K562 (cell line): ENCODE data around the gene MLST8. TPM values are rescaled to one million over a fixed set of nuclear protein-coding genes. Genes with fewer than 3 reads are reported as not detected.

Experiments
- ATAC-seq: fragments of 200-7000 bp; cut with Tn5 transposase; 3 replicates; pipeline ENCODE4 v1.9.1; 2020; ENCODE audit warnings: moderate library complexity
- BruUV-seq: library from RNA; stranded (reverse); fragments of 400-500 nt; replicated peaks from 2 replicates; lab custom pipeline; 2021; lab: Mats Ljungman, UMichigan
- CTCF ChIA-PET: fragments of 300-600 bp; formaldehyde crosslinking; extraction: SDS; loops from one replicate; lab custom pipeline; 2021; ENCODE audit warnings: low intra/inter-chr PET ratio; lab: Yijun Ruan, JAX
- POLR2A ChIA-PET: fragments of 300-600, 350-650 bp; sonication (Branson Sonifier 250); formaldehyde crosslinking; extraction: SDS; loops from one replicate; lab custom pipeline; 2021; ENCODE audit warnings: antibody characterized with exemption, inconsistent platforms; lab: Yijun Ruan, JAX
- DNase-seq, 4 experiments: peaks; one replicate each; pipeline versions ENCODE4 v3.0.0 to v3.0.0-alpha.2; 2011 to 2018; ENCODE audit warnings: low spot score in 3 of 4, mixed read lengths in 3 of 4; ENCODE audit errors: extremely low read depth in 1 of 4
- FAIRE-seq: peaks from 2 replicates; lab custom pipeline; 2011; peaks lifted over from hg19 to GRCh38; lab: Jason Lieb, UNC
- H2AFZ ChIP-seq: 2 replicates; pipeline ENCODE4 v1.6.0; 2011; ENCODE audit warnings: low read depth, low read length, control low read depth, inconsistent platforms
- H3K27ac ChIP-seq: fragments of 200-600 bp; 3 replicates; pipeline ENCODE4 v1.8.0; 2011; ENCODE audit warnings: low read depth, mild to moderate bottlenecking, control low read depth, inconsistent platforms, low read length, moderate library complexity, mixed read lengths; ENCODE audit errors: extremely low read depth
- H3K27me3 ChIP-seq, 2 experiments: fragments of 300-600 bp in 1 of 2; 2 replicates in 1 of 2; 3 replicates in 1 of 2; pipeline versions ENCODE4 v1.6.0 to v1.8.0; 2011; ENCODE audit warnings: inconsistent platforms in 2 of 2, low read length in 2 of 2, mild to moderate bottlenecking in 1 of 2, mixed read lengths in 1 of 2, moderate library complexity in 1 of 2; ENCODE audit not compliant: control insufficient read depth in 2 of 2, insufficient read depth in 2 of 2
- H3K36me3 ChIP-seq: fragments of 300-600 bp; 3 replicates; pipeline ENCODE4 v1.8.0; 2011; ENCODE audit warnings: mild to moderate bottlenecking, low read length, inconsistent platforms; ENCODE audit not compliant: control insufficient read depth, insufficient read depth
- H3K4me1 ChIP-seq, 2 experiments: fragments of 200-600 bp in 1 of 2; replicated peaks in 1 of 2; 2 replicates in 1 of 2; 3 replicates in 1 of 2; pipeline versions ENCODE4 v1.5.1 to v1.8.0; 2011; ENCODE audit warnings: inconsistent platforms in 2 of 2, low read length in 2 of 2, mild to moderate bottlenecking in 1 of 2, mixed read lengths in 1 of 2, moderate library complexity in 1 of 2; ENCODE audit not compliant: control insufficient read depth in 2 of 2, insufficient read depth in 2 of 2
- H3K4me2 ChIP-seq: 2 replicates; pipeline ENCODE4 v1.6.1; 2011; ENCODE audit warnings: low read length, control low read depth, inconsistent platforms, mixed read lengths; ENCODE audit not compliant: insufficient read depth
- H3K4me3 ChIP-seq: fragments of 200-600 bp; sonication (generic), shearing (Covaris generic); 2 replicates; pipeline ENCODE4 v1.5.1; 2016; ENCODE audit warnings: control low read depth, inconsistent platforms
- H3K79me2 ChIP-seq: fragments of 200-600 bp; 3 replicates; pipeline ENCODE4 v1.8.0; 2011; ENCODE audit warnings: low read length, inconsistent platforms; ENCODE audit not compliant: control insufficient read depth, insufficient read depth
- H3K9ac ChIP-seq, 2 experiments: 2 replicates each; pipeline versions ENCODE4 v1.6.0 to v1.6.1; 2011; ENCODE audit warnings: low read depth in 2 of 2, low read length in 2 of 2, control low read depth in 1 of 2, inconsistent platforms in 1 of 2, mild to moderate bottlenecking in 1 of 2, mixed read lengths in 1 of 2; ENCODE audit not compliant: insufficient read depth in 1 of 2
- H3K9me1 ChIP-seq: one replicate; pipeline ENCODE4 v1.6.0; 2011; ENCODE audit warnings: inconsistent platforms, mild to moderate bottlenecking, low read length, moderate library complexity; ENCODE audit not compliant: control insufficient read depth, insufficient read depth
- H3K9me3 ChIP-seq: replicated peaks from 2 replicates; pipeline ENCODE4 v1.5.1; 2011; ENCODE audit warnings: low read depth, low read length, inconsistent platforms; ENCODE audit not compliant: control insufficient read depth, insufficient read depth
- H4K20me1 ChIP-seq: replicated peaks from 2 replicates; pipeline ENCODE4 v1.6.1; 2011; ENCODE audit warnings: low read length, inconsistent platforms, mixed read lengths; ENCODE audit not compliant: control insufficient read depth, insufficient read depth
- HIVEP1 ChIP-seq: fragments of 250-450 bp; sonication (Bioruptor Pico); IDR thresholded peaks from 2 replicates; pipeline ENCODE4 v1.4.0; 2020; ENCODE audit warnings: mild to moderate bottlenecking
- HNRNPUL1 ChIP-seq: fragments of 200-400 bp; formaldehyde crosslinking; IDR thresholded peaks from 2 replicates; pipeline ENCODE4 v1.6.1; 2017; ENCODE audit warnings: low read length
- HSF4 ChIP-seq: fragments of 250-450 bp; sonication (Bioruptor Pico); IDR thresholded peaks from 2 replicates; pipeline ENCODE4 v2.1.2; 2022; ENCODE audit warnings: mild to moderate bottlenecking, moderate library complexity, borderline replicate concordance
- KLF6 ChIP-seq: fragments of 250-450 bp; sonication (Bioruptor Pico); IDR thresholded peaks from 2 replicates; pipeline ENCODE4 v1.4.0; 2020; ENCODE audit warnings: mild to moderate bottlenecking, moderate library complexity, borderline replicate concordance
- NFIX ChIP-seq: fragments of 250-450 bp; sonication (Bioruptor Pico); IDR thresholded peaks from 2 replicates; pipeline ENCODE4 v1.4.0; 2020; ENCODE audit warnings: low read depth, mild to moderate bottlenecking, moderate library complexity
- PHB2 ChIP-seq: fragments of 450-650 bp; IDR thresholded peaks from 2 replicates; pipeline ENCODE4 v1.6.1; 2017; ENCODE audit warnings: low read depth
- SOX6 ChIP-seq: fragments of 450-650 bp; IDR thresholded peaks from 2 replicates; pipeline ENCODE4 v1.6.1; 2014; ENCODE audit warnings: mild to moderate bottlenecking
- SP2 ChIP-seq: IDR thresholded peaks from 2 replicates; pipeline ENCODE4 v1.6.1; 2011; ENCODE audit warnings: mild to moderate bottlenecking, low read depth, low read length, moderate library complexity; ENCODE audit not compliant: poor library complexity, severe bottlenecking; ENCODE audit errors: extremely low read depth
- STAT5B ChIP-seq: fragments of 250-450 bp; sonication (Bioruptor Pico); IDR thresholded peaks from 2 replicates; pipeline ENCODE4 v1.8.0; 2021; ENCODE audit warnings: mild to moderate bottlenecking, inconsistent platforms
- ZBED1 ChIP-seq: IDR thresholded peaks from 2 replicates; pipeline ENCODE4 v1.6.1; 2014
- ZNF639 ChIP-seq, 2 experiments: fragments of 200-800 bp in 1 of 2; sonication (Bioruptor generic) in 1 of 2; sonication (generic) in 1 of 2; formaldehyde crosslinking in 1 of 2; IDR thresholded peaks in 1 of 2; conservative IDR thresholded peaks in 1 of 2; 2 replicates each; pipeline versions ENCODE4 v1.5.0 to v1.6.1; 2016 to 2020; ENCODE audit warnings: missing compliant biosample characterization in 1 of 2, missing genetic modification characterization in 1 of 2, missing genetic modification reagents in 1 of 2
- WGBS: fragments of 100-300 bp; shearing (Covaris generic); methylation state at CpG from one replicate; pipeline ENCODE4 v1.1.6; 2016; ENCODE audit warnings: low coverage, mixed read lengths; ENCODE audit not compliant: insufficient coverage; ENCODE audit errors: missing lambda C conversion rate; 5-methylcytosine and 5-hydroxymethylcytosine counted together
- in situ Hi-C: fragments of 300-500 bp; cut with MboI; formaldehyde crosslinking; loops from 4 replicates; pipeline ENCODE4 v1.15.0; 2018; ENCODE audit warnings: inconsistent platforms, mixed read lengths
- intact Hi-C: fragments of 100-400 bp; cut with micrococcal nuclease; formaldehyde crosslinking; loops from 2 replicates; pipeline ENCODE4 v1.14.2; 2022
- polyA plus RNA-seq, 8 experiments: library from polyadenylated mRNA; depleted of rRNA in 4 of 8; stranded (reverse) in 5 of 8; unstranded in 3 of 8; fragments of >200 nt; fragmentation: Nextera tagmentation in 2 of 8; fragmentation: Illumina TruSeq in 1 of 8; extraction: Ambion mirVana in 2 of 8; extraction: Trizol in 1 of 8; gene quantifications; 2 replicates each; pipeline versions ENCODE4 v1.2.1 to v1.2.3, GENCODE V29; 2011 to 2014; ENCODE audit warnings: inconsistent platforms in 1 of 8, missing spikeins in 1 of 8
- total RNA-seq, 7 experiments: library from RNA; depleted of rRNA in 6 of 7; stranded (reverse); fragments of >200 nt in 6 of 7; fragmentation: Illumina TruSeq in 2 of 7; extraction: Trizol in 2 of 7; gene quantifications; 2 replicates each; pipeline versions ENCODE4 v1.2.1 to v1.2.3, GENCODE V29; 2011 to 2021; ENCODE audit warnings: low replicate concordance in 1 of 7

MLST8 gene
- total and polyA plus RNA-seq, 9 of the 15 experiments (the other 6 are each of a cell fraction or from before 2014, with no cell fraction given) = 1.5 to 116 (median 43.3) TPM

GRCh38 chr16:2237102-2237482, 31.8 kb downstream of the MLST8 start:
- no peaks in the 10 kb centered on the region for H4K20me1 ChIP-seq
- H3K4me3 ChIP-seq = no peak overlapping the region
- H3K4me2 ChIP-seq = no peak overlapping the region
- no peak overlapping the region for H3K9ac ChIP-seq
- no peak for DNase-seq
- H3K9me1 ChIP-seq = no peaks in the 10 kb centered on the region
- H2AFZ ChIP-seq = no peak overlapping the region
- ChIA-PET CTCF (no interaction called here), POLR2A (interaction anchor here (6.6 kb wide), 1 partner anchor 14 kb away, joined by 39 read pairs; the partner anchor contains the start of gene ECI1)
- H3K27ac ChIP-seq = no peak overlapping the region
- H3K36me3 ChIP-seq = peaks cover 57% of the 10 kb centered on the region; the same call in 2 of the 3 replicates
- intact Hi-C loops (no loop called here), in situ Hi-C loops (no loop called here)
- H3K9me3 ChIP-seq = no peaks in the 10 kb centered on the region
- H3K4me1 ChIP-seq = peaks cover 0 to 53% of the 10 kb centered on the region in 2 experiments; a peak in 2 of 5 replicates
- no peak for ATAC-seq
- no peaks in the 10 kb centered on the region for H3K27me3 ChIP-seq
- WGBS = no CpG with 5 or more reads among the region's 40 CpGs
- TF ChIP-seq NFIX (CRISPR knock-in tag) = no peak
- no peak for TF ChIP-seq SOX6
- no peak for TF ChIP-seq HNRNPUL1
- TF ChIP-seq HIVEP1 (CRISPR knock-in tag) = no peak
- TF ChIP-seq HSF4 (CRISPR knock-in tag) = no peak
- TF ChIP-seq PHB2 = no peak
- TF ChIP-seq ZNF639 (CRISPR knock-in tag; conservative IDR thresholded peaks at IDR 0.05 in 1 of 2, IDR thresholded peaks at IDR 0.05 in 1 of 2) = no peak
- no peak for TF ChIP-seq KLF6 (CRISPR knock-in tag)
- TF ChIP-seq STAT5B (CRISPR knock-in tag) = no peak
- TF ChIP-seq ZBED1 = no peak
- TF ChIP-seq SP2 = no peak
- TF ChIP-seq, all 486 proteins: peak for 0
- no peaks in the 10 kb centered on the region for H3K79me2 ChIP-seq
- BruUV-seq = no TSS peak
- FAIRE-seq = no peak
